ENCODE data around the gene NAT16. TPM values are rescaled to one million over a fixed set of nuclear protein-coding genes. Genes with fewer than 3 reads are reported as not detected.

The NAT16 gene
- total and polyA plus RNA-seq, 2 of the 8 experiments (the other 6 are each of a cell fraction or from before 2014, with no cell fraction given), result 0.26 to 0.84 TPM

DNA sequence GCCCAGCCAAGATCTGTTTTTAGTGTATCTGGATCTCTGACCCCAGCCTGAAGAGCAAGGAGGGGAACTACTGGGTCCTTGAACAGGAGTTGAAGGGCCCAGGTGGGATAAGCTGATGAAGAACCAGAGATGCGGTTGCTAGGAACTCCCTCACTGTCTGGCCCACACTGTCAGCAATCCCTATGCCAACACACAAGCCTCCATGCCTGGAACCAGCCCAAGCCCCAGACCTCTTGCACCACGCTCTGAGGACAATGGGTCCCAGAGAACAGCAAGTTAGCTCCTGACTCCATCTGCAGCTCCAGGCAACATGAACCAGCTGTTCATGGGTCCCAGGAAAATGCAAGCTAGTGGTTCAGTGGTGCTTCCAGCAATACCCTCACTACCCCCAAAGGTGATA lies 2.4 kb downstream of the NAT16 start (continued):
- TF ChIP-seq, protein P1, sequence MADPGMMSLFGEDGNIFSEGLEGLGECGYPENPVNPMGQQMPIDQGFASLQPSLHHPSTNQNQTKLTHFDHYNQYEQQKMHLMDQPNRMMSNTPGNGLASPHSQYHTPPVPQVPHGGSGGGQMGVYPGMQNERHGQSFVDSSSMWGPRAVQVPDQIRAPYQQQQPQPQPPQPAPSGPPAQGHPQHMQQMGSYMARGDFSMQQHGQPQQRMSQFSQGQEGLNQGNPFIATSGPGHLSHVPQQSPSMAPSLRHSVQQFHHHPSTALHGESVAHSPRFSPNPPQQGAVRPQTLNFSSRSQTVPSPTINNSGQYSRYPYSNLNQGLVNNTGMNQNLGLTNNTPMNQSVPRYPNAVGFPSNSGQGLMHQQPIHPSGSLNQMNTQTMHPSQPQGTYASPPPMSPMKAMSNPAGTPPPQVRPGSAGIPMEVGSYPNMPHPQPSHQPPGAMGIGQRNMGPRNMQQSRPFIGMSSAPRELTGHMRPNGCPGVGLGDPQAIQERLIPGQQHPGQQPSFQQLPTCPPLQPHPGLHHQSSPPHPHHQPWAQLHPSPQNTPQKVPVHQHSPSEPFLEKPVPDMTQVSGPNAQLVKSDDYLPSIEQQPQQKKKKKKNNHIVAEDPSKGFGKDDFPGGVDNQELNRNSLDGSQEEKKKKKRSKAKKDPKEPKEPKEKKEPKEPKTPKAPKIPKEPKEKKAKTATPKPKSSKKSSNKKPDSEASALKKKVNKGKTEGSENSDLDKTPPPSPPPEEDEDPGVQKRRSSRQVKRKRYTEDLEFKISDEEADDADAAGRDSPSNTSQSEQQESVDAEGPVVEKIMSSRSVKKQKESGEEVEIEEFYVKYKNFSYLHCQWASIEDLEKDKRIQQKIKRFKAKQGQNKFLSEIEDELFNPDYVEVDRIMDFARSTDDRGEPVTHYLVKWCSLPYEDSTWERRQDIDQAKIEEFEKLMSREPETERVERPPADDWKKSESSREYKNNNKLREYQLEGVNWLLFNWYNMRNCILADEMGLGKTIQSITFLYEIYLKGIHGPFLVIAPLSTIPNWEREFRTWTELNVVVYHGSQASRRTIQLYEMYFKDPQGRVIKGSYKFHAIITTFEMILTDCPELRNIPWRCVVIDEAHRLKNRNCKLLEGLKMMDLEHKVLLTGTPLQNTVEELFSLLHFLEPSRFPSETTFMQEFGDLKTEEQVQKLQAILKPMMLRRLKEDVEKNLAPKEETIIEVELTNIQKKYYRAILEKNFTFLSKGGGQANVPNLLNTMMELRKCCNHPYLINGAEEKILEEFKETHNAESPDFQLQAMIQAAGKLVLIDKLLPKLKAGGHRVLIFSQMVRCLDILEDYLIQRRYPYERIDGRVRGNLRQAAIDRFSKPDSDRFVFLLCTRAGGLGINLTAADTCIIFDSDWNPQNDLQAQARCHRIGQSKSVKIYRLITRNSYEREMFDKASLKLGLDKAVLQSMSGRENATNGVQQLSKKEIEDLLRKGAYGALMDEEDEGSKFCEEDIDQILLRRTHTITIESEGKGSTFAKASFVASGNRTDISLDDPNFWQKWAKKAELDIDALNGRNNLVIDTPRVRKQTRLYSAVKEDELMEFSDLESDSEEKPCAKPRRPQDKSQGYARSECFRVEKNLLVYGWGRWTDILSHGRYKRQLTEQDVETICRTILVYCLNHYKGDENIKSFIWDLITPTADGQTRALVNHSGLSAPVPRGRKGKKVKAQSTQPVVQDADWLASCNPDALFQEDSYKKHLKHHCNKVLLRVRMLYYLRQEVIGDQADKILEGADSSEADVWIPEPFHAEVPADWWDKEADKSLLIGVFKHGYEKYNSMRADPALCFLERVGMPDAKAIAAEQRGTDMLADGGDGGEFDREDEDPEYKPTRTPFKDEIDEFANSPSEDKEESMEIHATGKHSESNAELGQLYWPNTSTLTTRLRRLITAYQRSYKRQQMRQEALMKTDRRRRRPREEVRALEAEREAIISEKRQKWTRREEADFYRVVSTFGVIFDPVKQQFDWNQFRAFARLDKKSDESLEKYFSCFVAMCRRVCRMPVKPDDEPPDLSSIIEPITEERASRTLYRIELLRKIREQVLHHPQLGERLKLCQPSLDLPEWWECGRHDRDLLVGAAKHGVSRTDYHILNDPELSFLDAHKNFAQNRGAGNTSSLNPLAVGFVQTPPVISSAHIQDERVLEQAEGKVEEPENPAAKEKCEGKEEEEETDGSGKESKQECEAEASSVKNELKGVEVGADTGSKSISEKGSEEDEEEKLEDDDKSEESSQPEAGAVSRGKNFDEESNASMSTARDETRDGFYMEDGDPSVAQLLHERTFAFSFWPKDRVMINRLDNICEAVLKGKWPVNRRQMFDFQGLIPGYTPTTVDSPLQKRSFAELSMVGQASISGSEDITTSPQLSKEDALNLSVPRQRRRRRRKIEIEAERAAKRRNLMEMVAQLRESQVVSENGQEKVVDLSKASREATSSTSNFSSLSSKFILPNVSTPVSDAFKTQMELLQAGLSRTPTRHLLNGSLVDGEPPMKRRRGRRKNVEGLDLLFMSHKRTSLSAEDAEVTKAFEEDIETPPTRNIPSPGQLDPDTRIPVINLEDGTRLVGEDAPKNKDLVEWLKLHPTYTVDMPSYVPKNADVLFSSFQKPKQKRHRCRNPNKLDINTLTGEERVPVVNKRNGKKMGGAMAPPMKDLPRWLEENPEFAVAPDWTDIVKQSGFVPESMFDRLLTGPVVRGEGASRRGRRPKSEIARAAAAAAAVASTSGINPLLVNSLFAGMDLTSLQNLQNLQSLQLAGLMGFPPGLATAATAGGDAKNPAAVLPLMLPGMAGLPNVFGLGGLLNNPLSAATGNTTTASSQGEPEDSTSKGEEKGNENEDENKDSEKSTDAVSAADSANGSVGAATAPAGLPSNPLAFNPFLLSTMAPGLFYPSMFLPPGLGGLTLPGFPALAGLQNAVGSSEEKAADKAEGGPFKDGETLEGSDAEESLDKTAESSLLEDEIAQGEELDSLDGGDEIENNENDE (IDR thresholded peaks at IDR 0.05; ENCODE audit: insufficient replicate concordance, low read length), result no peak
- TF ChIP-seq EGR1 (IDR thresholded peaks at IDR 0.05; ENCODE audit: borderline replicate concordance, low read depth, low read length) (no peak), BRCA1 (IDR thresholded peaks at IDR 0.05; ENCODE audit: low read depth, low read length) (no peak), CHD1 (IDR thresholded peaks at IDR 0.05; ENCODE audit: low read depth, low read length) (no peak), CHD2 (IDR thresholded peaks at IDR 0.05; ENCODE audit: low read length) (no peak), SUZ12 (IDR thresholded peaks at IDR 0.05; ENCODE audit: low read length) (no peak), KDM1A (IDR thresholded peaks at IDR 0.05; ENCODE audit: borderline replicate concordance, low read length) (no peak), RNF2 (IDR thresholded peaks at IDR 0.05; ENCODE audit: borderline replicate concordance, low read depth, low read length, missing control alignments, poor library complexity, severe bottlenecking) (no peak), KDM4A (IDR thresholded peaks at IDR 0.05; ENCODE audit: low read depth, low read length, severe bottlenecking) (no peak), SIRT6 (IDR thresholded peaks at IDR 0.05; ENCODE audit: low read length) (no peak), RXRA (IDR thresholded peaks at IDR 0.05; ENCODE audit: insufficient read depth, low read depth, low read length) (no peak), NANOG (IDR thresholded peaks at IDR 0.05; ENCODE audit: insufficient read depth, low read depth, low read length, poor library complexity, severe bottlenecking) (no peak)

Data from H1 (cell line).